Neural cell (in vitro differentiated cells): ENCODE data around the gene ANKRD31. TPM values are rescaled to one million over a fixed set of nuclear protein-coding genes. Genes with fewer than 3 reads are reported as not detected.

Source experiments
- H2AFZ ChIP-seq: fragments of 200-600, 300-800 bp; sonication (generic), shearing (Covaris generic); 2 replicates; pipeline ENCODE4 v1.6.0; 2014; ENCODE audit warnings: low read depth, mild to moderate bottlenecking, antibody characterized with exemption, low read length, moderate library complexity
- H3F3A ChIP-seq: fragments of 200-600 bp; shearing (Covaris generic); 2 replicates; pipeline ENCODE4 v1.6.1; 2016; ENCODE audit warnings: mild to moderate bottlenecking, moderate library complexity, mixed read lengths, antibody characterized with exemption, low read length; ENCODE audit not compliant: insufficient read depth, poor library complexity, severe bottlenecking
- H3K27ac ChIP-seq: fragments of 200-600, 300-800 bp; sonication (generic), shearing (Covaris generic); 2 replicates; pipeline ENCODE4 v1.5.1; 2014; ENCODE audit warnings: mild to moderate bottlenecking, low read length, moderate library complexity
- H3K27me3 ChIP-seq: fragments of 300-800, 200-600 bp; sonication (generic), shearing (Covaris generic); 2 replicates; pipeline ENCODE4 v1.6.0; 2014; ENCODE audit warnings: mild to moderate bottlenecking, low read depth, low read length, moderate library complexity; ENCODE audit not compliant: insufficient read depth
- H3K36me3 ChIP-seq: fragments of 300-800, 200-600 bp; sonication (generic), shearing (Covaris generic); 2 replicates; pipeline ENCODE4 v1.5.1; 2014; ENCODE audit warnings: mild to moderate bottlenecking, antibody characterized with exemption, low read length, moderate library complexity; ENCODE audit not compliant: insufficient read depth
- H3K4me2 ChIP-seq: fragments of 300-800, 200-600 bp; sonication (generic), shearing (Covaris generic); 2 replicates; pipeline ENCODE4 v1.6.0; 2014; ENCODE audit warnings: mild to moderate bottlenecking, low read length
- H3K4me3 ChIP-seq: fragments of 300-800, 200-600 bp; sonication (generic), shearing (Covaris generic); 2 replicates; pipeline ENCODE4 v1.5.1; 2014; ENCODE audit warnings: mild to moderate bottlenecking, low read length, moderate library complexity
- H3K79me2 ChIP-seq: fragments of 200-600 bp; shearing (Covaris generic); replicated peaks from 2 replicates; pipeline ENCODE4 v1.6.0; 2014; ENCODE audit warnings: mild to moderate bottlenecking, low read length, moderate library complexity; ENCODE audit not compliant: insufficient read depth
- H3K9ac ChIP-seq: fragments of 300-800, 200-600 bp; sonication (generic), shearing (Covaris generic); 2 replicates; pipeline ENCODE4 v1.6.1; 2016; ENCODE audit warnings: mild to moderate bottlenecking, low read length, mixed read lengths
- H3K9me2 ChIP-seq: fragments of 200-600 bp; shearing (Covaris generic); 2 replicates; pipeline ENCODE4 v1.6.1; 2016; ENCODE audit warnings: mild to moderate bottlenecking, low read length, mixed read lengths; ENCODE audit not compliant: insufficient read depth
- H3K9me3 ChIP-seq: fragments of 200-600, 300-800 bp; sonication (generic), shearing (Covaris generic); 2 replicates; pipeline ENCODE4 v1.6.1; 2016; ENCODE audit warnings: mild to moderate bottlenecking, mixed run types, low read length, moderate library complexity, mixed read lengths
- H4K20me1 ChIP-seq: fragments of 200-600 bp; shearing (Covaris generic); 2 replicates; pipeline ENCODE4 v1.6.1; 2016; ENCODE audit warnings: mild to moderate bottlenecking, mixed run types; ENCODE audit not compliant: insufficient read depth
- CTCF ChIP-seq: fragments of 450-650 bp; IDR thresholded peaks from 2 replicates; pipeline ENCODE4 v1.5.1; 2014; ENCODE audit warnings: antibody characterized with exemption, mild to moderate bottlenecking, moderate library complexity; ENCODE audit not compliant: poor library complexity, severe bottlenecking
- EP300 ChIP-seq: fragments of 450-650 bp; conservative IDR thresholded peaks from 2 replicates; pipeline ENCODE4 v1.6.1; 2014; ENCODE audit warnings: antibody characterized with exemption, mild to moderate bottlenecking, moderate library complexity; ENCODE audit not compliant: poor library complexity, severe bottlenecking
- EZH2 ChIP-seq: fragments of 200-600, 300-800 bp; shearing (Covaris generic), sonication (generic); IDR thresholded peaks from 2 replicates; pipeline ENCODE4 v1.6.1; 2014; ENCODE audit warnings: antibody characterized with exemption, low read length, borderline replicate concordance, mild to moderate bottlenecking; ENCODE audit not compliant: insufficient read depth, poor library complexity, severe bottlenecking
- MXI1 ChIP-seq: fragments of 450-650 bp; conservative IDR thresholded peaks from 2 replicates; pipeline ENCODE4 v1.6.1; 2014; ENCODE audit warnings: antibody characterized with exemption, mild to moderate bottlenecking; ENCODE audit not compliant: poor library complexity, severe bottlenecking
- POLR2AphosphoS5 ChIP-seq: IDR thresholded peaks from 2 replicates; pipeline ENCODE4 v1.6.1; 2012
- RAD21 ChIP-seq: fragments of 450-650 bp; conservative IDR thresholded peaks from 2 replicates; pipeline ENCODE4 v1.6.1; 2014; ENCODE audit warnings: antibody characterized with exemption, mild to moderate bottlenecking, moderate library complexity
- REST ChIP-seq: IDR thresholded peaks from 2 replicates; pipeline ENCODE4 v1.6.1; 2012; ENCODE audit warnings: borderline replicate concordance
- SMC3 ChIP-seq: fragments of 450-650 bp; conservative IDR thresholded peaks from 2 replicates; pipeline ENCODE4 v1.6.1; 2014; ENCODE audit warnings: antibody characterized with exemption, mild to moderate bottlenecking, moderate library complexity; ENCODE audit not compliant: poor library complexity
- TAF1 ChIP-seq: IDR thresholded peaks from 2 replicates; pipeline ENCODE4 v1.6.1; 2012; ENCODE audit warnings: low read depth
- polyA plus RNA-seq: library from polyadenylated mRNA; depleted of rRNA; stranded (reverse); fragments of >200 nt; gene quantifications from 2 replicates; pipeline ENCODE4 v1.2.3, GENCODE V29; 2014

Gene ANKRD31
- polyA plus RNA-seq, 1 donor from 2014 or later, result 0.62 TPM

- Histone ChIP-seq H3K36me3 (no peaks in the 10 kb centered on the region), H3K27ac (no peak overlapping the region), H3K9me3 (no peaks in the 10 kb centered on the region), H2AFZ (no peak overlapping the region), H3K79me2 (no peaks in the 10 kb centered on the region), H3K9ac (no peak overlapping the region), H3K4me3 (no peak overlapping the region), H3K9me2 (no peaks in the 10 kb centered on the region), H3K4me2 (no peak overlapping the region), H3K27me3 (no peaks in the 10 kb centered on the region), H4K20me1 (no peaks in the 10 kb centered on the region), H3F3A (no peaks in the 10 kb centered on the region)
- TF ChIP-seq POLR2AphosphoS5 (no peak), SMC3 (no peak), EZH2 (no peak), CTCF (no peak), REST (no peak), MXI1 (no peak), RAD21 (no peak), EP300 (no peak), TAF1 (no peak)
Observed at GRCh38 chr5:75148051-75148450, 88.6 kb downstream of the ANKRD31 start.

- no peaks in the 10 kb centered on the region for H3K27me3 ChIP-seq
- TF ChIP-seq EZH2, result no peak
- TF ChIP-seq TAF1, result no peak
- no peak for TF ChIP-seq REST
- no peak for TF ChIP-seq EP300
- no peak for TF ChIP-seq SMC3
- TF ChIP-seq RAD21, result no peak
- TF ChIP-seq MXI1, result no peak
- TF ChIP-seq CTCF, result no peak
- H3K9me2 ChIP-seq, result no peaks in the 10 kb centered on the region
- H2AFZ ChIP-seq, result no peak overlapping the region
- H3K27ac ChIP-seq, result no peak overlapping the region
- no peak overlapping the region for H3K4me2 ChIP-seq
- H3K4me3 ChIP-seq, result no peak overlapping the region
- no peaks in the 10 kb centered on the region for H3K79me2 ChIP-seq
- H3K9ac ChIP-seq, result no peak overlapping the region
- no peaks in the 10 kb centered on the region for H3K36me3 ChIP-seq
- H3F3A ChIP-seq, result no peaks in the 10 kb centered on the region
- no peaks in the 10 kb centered on the region for H4K20me1 ChIP-seq
- H3K9me3 ChIP-seq, result no peaks in the 10 kb centered on the region
Observed at GRCh38 chr5:75142566-75143136, 94.0 kb downstream of the ANKRD31 start.
